Mammary epithelial cell (primary cell): ENCODE results near the gene ZBTB44.

ENCODE experiments used
- EZH2 ChIP-seq: IDR thresholded peaks from 2 replicates; pipeline ENCODE4 v1.6.1; 2012; ENCODE audit warnings: low read length, inconsistent platforms, borderline replicate concordance
- TF ChIP-seq, protein P1 (sequence below), 2 donors: IDR thresholded peaks in 1 of 2; conservative IDR thresholded peaks in 1 of 2; 2 replicates each; pipeline ENCODE4 v1.5.1; 2011 to 2012; ENCODE audit warnings: inconsistent platforms in 2 of 2, low read length in 2 of 2, mild to moderate bottlenecking in 2 of 2, control low read depth in 1 of 2, low read depth in 1 of 2; ENCODE audit not compliant: insufficient read depth in 1 of 2; ENCODE audit errors: extremely low read depth in 1 of 2

GRCh38 chr11:130213979-130214281 is 100.8 kb downstream of the ZBTB44 start:
- TF ChIP-seq, protein P1, sequence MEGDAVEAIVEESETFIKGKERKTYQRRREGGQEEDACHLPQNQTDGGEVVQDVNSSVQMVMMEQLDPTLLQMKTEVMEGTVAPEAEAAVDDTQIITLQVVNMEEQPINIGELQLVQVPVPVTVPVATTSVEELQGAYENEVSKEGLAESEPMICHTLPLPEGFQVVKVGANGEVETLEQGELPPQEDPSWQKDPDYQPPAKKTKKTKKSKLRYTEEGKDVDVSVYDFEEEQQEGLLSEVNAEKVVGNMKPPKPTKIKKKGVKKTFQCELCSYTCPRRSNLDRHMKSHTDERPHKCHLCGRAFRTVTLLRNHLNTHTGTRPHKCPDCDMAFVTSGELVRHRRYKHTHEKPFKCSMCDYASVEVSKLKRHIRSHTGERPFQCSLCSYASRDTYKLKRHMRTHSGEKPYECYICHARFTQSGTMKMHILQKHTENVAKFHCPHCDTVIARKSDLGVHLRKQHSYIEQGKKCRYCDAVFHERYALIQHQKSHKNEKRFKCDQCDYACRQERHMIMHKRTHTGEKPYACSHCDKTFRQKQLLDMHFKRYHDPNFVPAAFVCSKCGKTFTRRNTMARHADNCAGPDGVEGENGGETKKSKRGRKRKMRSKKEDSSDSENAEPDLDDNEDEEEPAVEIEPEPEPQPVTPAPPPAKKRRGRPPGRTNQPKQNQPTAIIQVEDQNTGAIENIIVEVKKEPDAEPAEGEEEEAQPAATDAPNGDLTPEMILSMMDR (conservative IDR thresholded peaks at IDR 0.05 in 1 of 2, IDR thresholded peaks at IDR 0.05 in 1 of 2; ENCODE audit: extremely low read depth in 1 of 2, insufficient read depth in 1 of 2, low read depth in 1 of 2, low read length in 2 of 2) = no peak
- TF ChIP-seq EZH2 = no peak
